D341Med (cell line): ENCODE measurements around the gene FREM1.
"Not testable (repeated sequence)": the region's sequence is repeated elsewhere in the genome, so short reads cannot be mapped to it uniquely, and the experiment has no call there.

Source experiments
- DNase-seq: peaks from one replicate; pipeline ENCODE4 v3.0.0; 2012; ENCODE audit warnings: low spot score

FREM1 gene, protein sequence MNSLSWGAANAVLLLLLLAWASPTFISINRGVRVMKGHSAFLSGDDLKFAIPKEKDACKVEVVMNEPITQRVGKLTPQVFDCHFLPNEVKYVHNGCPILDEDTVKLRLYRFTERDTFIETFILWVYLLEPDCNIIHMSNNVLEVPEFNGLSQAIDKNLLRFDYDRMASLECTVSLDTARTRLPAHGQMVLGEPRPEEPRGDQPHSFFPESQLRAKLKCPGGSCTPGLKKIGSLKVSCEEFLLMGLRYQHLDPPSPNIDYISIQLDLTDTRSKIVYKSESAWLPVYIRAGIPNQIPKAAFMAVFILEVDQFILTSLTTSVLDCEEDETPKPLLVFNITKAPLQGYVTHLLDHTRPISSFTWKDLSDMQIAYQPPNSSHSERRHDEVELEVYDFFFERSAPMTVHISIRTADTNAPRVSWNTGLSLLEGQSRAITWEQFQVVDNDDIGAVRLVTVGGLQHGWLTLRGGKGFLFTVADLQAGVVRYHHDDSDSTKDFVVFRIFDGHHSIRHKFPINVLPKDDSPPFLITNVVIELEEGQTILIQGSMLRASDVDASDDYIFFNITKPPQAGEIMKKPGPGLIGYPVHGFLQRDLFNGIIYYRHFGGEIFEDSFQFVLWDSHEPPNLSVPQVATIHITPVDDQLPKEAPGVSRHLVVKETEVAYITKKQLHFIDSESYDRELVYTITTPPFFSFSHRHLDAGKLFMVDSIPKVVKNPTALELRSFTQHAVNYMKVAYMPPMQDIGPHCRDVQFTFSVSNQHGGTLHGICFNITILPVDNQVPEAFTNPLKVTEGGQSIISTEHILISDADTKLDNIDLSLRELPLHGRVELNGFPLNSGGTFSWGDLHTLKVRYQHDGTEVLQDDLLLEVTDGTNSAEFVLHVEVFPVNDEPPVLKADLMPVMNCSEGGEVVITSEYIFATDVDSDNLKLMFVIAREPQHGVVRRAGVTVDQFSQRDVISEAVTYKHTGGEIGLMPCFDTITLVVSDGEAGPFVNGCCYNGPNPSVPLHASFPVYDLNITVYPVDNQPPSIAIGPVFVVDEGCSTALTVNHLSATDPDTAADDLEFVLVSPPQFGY (N-terminal part only)

DNA sequence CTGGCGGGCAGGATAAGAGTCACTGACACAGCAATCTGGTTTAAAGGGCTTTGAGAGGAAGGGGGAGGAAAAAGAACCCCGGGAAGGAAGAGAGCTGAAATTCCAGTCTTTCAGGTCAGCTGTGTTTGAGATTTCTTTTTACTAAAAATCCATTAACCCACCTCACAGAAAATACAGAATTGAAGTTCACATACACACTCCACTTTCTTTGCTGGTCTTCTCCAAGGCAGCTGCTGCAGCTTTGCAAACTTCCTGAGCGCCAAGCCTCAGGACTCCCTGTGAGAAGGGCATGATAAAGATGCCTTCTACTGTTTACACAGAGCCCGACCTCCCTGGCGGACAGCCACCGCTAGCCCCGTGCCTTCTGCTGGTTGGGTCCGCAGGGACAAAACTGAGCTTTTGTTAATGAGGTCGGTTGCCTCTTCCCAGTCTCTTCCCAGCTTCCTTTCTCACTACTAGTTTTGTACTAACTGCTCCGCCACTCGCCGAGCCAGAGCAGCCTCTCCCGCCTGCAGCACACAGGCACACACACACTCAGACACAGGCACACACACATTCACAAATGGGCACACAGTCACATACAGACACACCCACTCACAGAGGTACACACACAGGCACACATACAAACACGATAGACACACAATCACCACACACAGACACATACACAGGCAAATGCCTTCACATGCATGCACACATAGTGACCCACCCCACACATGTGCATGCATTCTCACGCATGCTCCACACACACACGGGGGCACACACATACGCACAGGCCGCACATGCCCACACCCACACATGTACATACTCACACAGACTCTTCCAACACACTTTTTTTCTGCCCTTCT lies at the start of gene FREM1:
FREM1 (minus strand) TSS at position 468 of the 845 bp plus-strand sequence. CDS start 41,451 bp downstream, outside the sequence.
- peak; percentile 61 for DNase-seq

GRCh38 chr9:14958989-14959388 lies 48.8 kb upstream of the FREM1 start:
- DNase-seq: no peak

- DNase-seq: no peak
Measured at GRCh38 chr9:14957109-14957508, 46.9 kb upstream of the FREM1 start.

DNA sequence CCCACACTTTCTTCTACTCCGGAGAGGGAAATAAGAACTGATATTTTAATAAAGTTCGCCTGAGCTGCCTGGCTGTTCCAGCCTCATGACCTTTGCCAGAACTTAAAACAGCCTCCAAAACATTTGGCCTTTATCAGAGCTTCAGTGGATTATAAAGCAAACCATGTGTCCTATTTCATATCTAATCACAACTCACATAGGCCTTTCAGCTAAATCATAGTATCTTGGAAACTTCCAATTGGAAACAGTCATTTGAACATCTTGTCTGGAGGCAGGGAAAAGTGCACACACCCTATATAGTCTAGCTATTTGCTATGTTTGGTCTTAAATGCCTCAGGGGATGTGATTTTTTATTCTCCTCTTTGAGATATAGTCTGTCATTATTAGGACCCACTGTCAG lies 46.0 kb upstream of the FREM1 start:
- DNase-seq: no peak

DNA sequence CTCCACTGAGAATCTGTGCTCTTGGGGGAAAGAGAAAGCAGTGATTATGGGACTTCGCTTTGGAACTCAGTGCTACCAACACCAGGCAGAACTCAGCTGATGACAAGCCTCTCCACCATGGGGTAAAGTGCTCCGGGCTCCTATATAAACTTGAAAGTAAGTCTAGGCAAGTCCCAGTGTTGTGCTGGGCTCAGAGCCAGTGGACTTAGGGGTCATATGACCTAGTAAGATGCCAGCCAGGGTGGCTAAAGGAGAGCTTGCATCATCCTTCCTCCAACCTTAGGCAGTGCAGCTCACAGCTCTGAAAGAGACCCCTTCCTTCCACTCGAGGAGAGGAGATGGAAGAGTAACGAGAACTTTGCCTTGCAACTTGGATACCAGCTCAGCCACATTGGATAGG lies 35.1 kb upstream of the FREM1 start:
- no peak for DNase-seq

- no peak for DNase-seq
Measured at GRCh38 chr9:14941501-14942405, 31.5 kb upstream of the FREM1 start.

DNA sequence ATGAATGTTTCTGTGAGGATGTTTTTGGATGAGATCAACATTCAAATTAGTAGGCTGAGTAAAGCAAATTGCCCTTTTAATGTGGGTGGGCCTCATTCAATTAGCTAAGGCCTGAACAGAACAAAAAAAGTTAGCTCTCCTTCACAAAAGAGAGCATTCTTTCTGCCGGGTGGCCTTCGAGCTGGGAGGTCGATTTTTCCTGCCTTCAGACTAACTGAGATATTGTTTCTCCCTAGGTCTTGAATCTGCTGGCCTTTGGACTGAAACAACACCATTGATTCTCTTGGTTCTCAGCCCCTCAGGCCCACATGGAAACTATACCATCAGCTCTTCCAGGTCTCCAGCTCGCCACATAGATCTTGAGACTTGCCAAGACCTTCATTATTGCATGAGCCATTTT lies 29.1 kb upstream of the FREM1 start:
- DNase-seq: no peak

- DNase-seq: no peak
Measured at GRCh38 chr9:14937216-14937615, 27.0 kb upstream of the FREM1 start.

DNA sequence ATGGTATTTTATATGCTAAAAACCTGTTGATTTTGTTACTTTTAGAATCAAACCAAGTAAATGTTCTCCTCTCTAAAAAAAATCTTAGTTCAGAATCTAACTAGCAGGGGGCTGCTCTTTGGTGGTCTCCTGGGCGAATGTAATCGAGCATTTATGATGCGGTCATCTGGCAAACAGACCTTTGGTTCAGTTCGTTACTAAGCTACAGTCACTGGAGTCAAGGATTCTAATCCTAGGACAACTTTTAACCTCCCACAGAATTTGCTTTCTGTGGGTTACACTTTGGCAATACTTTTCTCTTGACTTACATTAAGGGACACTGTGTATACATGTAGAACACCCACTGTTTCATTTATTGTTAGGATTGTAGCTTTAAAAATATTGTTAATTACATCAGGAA lies 26.3 kb upstream of the FREM1 start:
- DNase-seq: no peak

GRCh38 chr9:14935964-14936363 lies 25.7 kb upstream of the FREM1 start:
- DNase-seq: no peak

DNA sequence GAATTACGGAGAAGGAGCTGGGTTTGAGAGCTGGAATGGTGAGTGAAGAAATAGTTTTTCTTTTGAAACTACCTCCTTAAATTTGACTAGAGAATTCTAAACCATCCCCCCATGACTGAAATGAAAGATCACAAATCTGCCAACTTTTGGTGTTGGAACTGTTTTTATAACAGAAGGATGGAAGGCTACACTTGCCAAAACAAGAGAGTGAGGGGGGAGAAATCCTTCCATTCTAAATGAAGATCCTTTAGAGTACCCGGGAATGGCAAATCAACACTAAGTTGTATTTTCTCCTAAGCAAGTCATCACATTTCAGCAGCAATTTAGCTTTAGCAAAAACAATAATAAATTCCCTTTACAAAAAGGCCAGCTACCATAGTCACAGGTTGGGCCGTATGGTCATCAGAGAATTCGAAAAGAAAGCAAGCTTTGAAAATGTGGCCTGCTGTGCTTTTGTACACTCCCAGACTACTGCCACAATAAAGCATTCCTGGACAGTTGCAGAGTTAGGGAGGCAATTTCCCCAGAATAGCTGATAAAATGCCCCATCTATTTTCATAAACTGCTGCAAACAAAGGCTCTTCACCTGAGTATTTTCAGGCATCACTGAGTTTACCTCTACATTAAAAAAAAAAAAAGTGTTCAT lies 25.0 kb upstream of the FREM1 start:
- DNase-seq: no peak

- no peak for DNase-seq
Measured at GRCh38 chr9:14932641-14933040, 22.4 kb upstream of the FREM1 start.

DNA sequence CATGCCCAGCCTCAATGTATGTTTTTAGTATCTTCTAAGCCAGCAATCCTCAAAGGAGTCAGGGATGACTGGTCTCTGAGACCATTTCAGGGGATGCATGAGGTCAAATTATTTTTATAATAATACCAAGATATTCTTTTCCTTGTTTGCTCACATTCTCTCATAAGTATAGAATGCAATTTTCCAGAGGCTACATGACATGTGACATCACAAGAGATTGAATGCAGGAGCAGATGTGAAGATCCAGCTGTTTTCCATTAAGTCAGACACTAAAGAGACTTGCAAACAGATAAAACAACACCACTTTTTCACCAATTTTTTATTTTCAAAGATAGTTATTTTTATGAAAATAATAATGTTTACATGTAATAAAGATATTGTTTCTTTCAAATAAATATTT lies 22.0 kb upstream of the FREM1 start:
- DNase-seq: no peak

DNA sequence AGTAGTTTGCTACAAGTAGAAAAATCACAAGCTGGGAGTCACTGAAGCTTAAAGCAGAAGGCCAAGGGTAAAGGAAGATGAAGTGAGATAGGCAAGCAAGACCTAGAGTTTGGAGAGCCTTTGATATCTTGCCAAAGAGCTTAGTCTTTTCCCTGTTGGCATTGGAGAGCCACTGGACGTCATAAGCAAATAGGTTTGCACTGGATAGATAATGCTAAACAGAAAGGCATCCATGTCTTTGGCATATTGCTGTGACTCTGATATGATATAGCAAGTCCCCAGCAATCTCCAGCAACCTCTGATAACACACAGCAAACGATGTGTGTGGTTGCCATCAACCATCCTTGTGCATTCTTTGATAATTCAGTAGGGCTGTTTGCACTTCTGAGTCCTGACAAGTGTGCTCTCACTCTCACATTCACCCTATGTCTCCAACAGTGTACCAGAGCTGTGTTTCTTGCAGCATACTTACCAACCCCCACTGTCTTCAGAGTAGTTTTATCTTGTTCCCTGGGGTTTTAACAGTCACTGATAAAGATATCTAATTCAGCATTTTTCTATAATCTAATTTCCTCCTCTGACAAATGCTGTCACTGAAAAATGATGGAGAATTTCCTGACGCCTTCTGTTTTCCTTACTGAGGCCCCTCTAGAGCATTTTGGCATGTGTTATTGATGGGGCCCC lies 16.9 kb upstream of the FREM1 start:
- DNase-seq: no peak

GRCh38 chr9:14924230-14925219 lies 14.3 kb upstream of the FREM1 start:
- DNase-seq: no peak

DNA sequence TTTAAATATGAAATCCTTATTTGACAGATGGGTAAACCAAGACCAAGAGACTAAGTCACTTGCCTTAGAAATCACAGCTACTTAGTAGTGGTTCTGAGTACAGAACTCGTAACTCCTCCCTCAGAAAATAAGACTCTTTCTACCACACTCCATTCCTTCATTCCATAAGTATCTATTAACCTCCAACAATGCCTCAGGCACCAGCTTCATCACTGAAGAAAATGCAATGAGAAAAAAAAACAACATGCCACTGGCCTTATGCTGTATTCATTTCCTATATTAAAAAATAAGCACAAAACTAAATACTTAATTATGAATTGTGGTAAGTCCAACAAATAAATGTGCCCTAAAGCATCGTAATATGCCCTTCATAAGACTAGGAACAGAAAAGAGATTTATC lies 13.5 kb upstream of the FREM1 start:
- DNase-seq: no peak

- not testable (repeated sequence) for DNase-seq
Measured at GRCh38 chr9:14920805-14921204, 10.6 kb upstream of the FREM1 start.

- DNase-seq: no peak
Measured at GRCh38 chr9:14913366-14913765, 3.1 kb upstream of the FREM1 start.
